Left ventricle myocardium superior (tissue), 1 donor: Measurements from ENCODE around the gene BLOC1S4. TPM values are rescaled to one million over a fixed set of nuclear protein-coding genes. Genes with fewer than 3 reads are reported as not detected.
"Not testable (repeated sequence)": the region's sequence is repeated elsewhere in the genome, so short reads cannot be mapped to it uniquely, and the experiment has no call there.

Experiments used
- ATAC-seq: fragments of 200-7000 bp; cut with Tn5 transposase; one replicate; pipeline ENCODE4 v1.9.1; 2020; ENCODE audit warnings: mild to moderate bottlenecking, moderate library complexity
- DNase-seq: peaks from one replicate; pipeline ENCODE4 v3.0.0-alpha.2; 2020
- intact Hi-C: fragments of 100-400 bp; cut with micrococcal nuclease; formaldehyde crosslinking; loops from one replicate; pipeline ENCODE4 v1.11.0; 2022
- long read RNA-seq: library from polyadenylated mRNA; unstranded; transcript quantifications from one replicate; pipeline ENCODE4 v2.0.0, GENCODE V29; 2021
- total RNA-seq: library from RNA; stranded (reverse); fragmentation: NEBNext Ultra II Directional; extraction: Animal tissue kit (Norgen Biotek cat#: 25700); gene quantifications from one replicate; pipeline ENCODE4 v1.2.1, GENCODE V29; 2021
- donor health status: DM: no; HTN: yes; CAD: no; lungs with severe emphysema.

The BLOC1S4 gene
- 7.3 TPM for total RNA-seq
- long read RNA-seq, transcript BLOC1S4-201 (1 exons, 1,617 nt): major isoform, 30 of 30 reads
- long read RNA-seq, partial matches to known transcripts: 0 of 30 reads
- long read RNA-seq, other reads (novel, unspliced or antisense): 0 of 30 reads

GRCh38 chr4:6716018-6716911 is at the start of gene BLOC1S4:
TSS of gene BLOC1S4 (plus strand) at chr4:6716174. CDS start at chr4:6716210, 36 bp downstream.
- ATAC-seq (peak; percentile 94), DNase-seq (peak; percentile 95)
- intact Hi-C loops: loop anchor here (5.0 kb wide), 1 partner anchor 156 kb away; no protein-coding TSS in a partner anchor

GRCh38 chr4:6668391-6668790 is 47.6 kb upstream of the BLOC1S4 start:
- no peak for ATAC-seq
- intact Hi-C loops: no loop called here

GRCh38 chr4:6671648-6672047 is 44.3 kb upstream of the BLOC1S4 start:
- ATAC-seq (no peak), DNase-seq (no peak)
- intact Hi-C loops: no loop called here

More at GRCh38 chr4:6668391-6668790, 47.6 kb upstream of the BLOC1S4 start:
- DNase-seq: no peak

- no peak for DNase-seq
Observed at GRCh38 chr4:6672131-6672530, 43.8 kb upstream of the BLOC1S4 start.

GRCh38 chr4:6672541-6673190 is 43.3 kb upstream of the BLOC1S4 start:
- intact Hi-C loops, ATAC-seq, DNase-seq: not testable (repeated sequence)

More at GRCh38 chr4:6672131-6672530, 43.8 kb upstream of the BLOC1S4 start:
- no peak for ATAC-seq
- intact Hi-C loops: no loop called here

GRCh38 chr4:6673191-6673659 is 42.7 kb upstream of the BLOC1S4 start:
- ATAC-seq: peak; percentile 44
- intact Hi-C loops, DNase-seq: not testable (repeated sequence)

- DNase-seq (peak; percentile 96), ATAC-seq (peak; percentile 96)
- intact Hi-C loops: no loop called here
Observed at GRCh38 chr4:6673660-6674499, 42.1 kb upstream of the BLOC1S4 start.

- intact Hi-C loops: no loop called here
- DNase-seq (no peak), ATAC-seq (no peak)
Observed at GRCh38 chr4:6674500-6675149, 41.3 kb upstream of the BLOC1S4 start.

GRCh38 chr4:6676722-6677558 is 39.0 kb upstream of the BLOC1S4 start:
- intact Hi-C loops: no loop called here
- DNase-seq (no peak), ATAC-seq (no peak)

- DNase-seq: no peak
- ATAC-seq: no peak
- intact Hi-C loops: no loop called here
Observed at GRCh38 chr4:6680372-6681034, 35.5 kb upstream of the BLOC1S4 start.

GRCh38 chr4:6681191-6681590 is 34.8 kb upstream of the BLOC1S4 start:
- intact Hi-C loops: no loop called here
- ATAC-seq (no peak), DNase-seq (no peak)

GRCh38 chr4:6682862-6683590 is 32.9 kb upstream of the BLOC1S4 start:
- intact Hi-C loops: no loop called here
- ATAC-seq: no peak
- DNase-seq: no peak

- DNase-seq: no peak
- no peak for ATAC-seq
Observed at GRCh38 chr4:6684656-6685055, 31.3 kb upstream of the BLOC1S4 start.

GRCh38 chr4:6686104-6686787 is 29.7 kb upstream of the BLOC1S4 start:
- DNase-seq (no peak), ATAC-seq (no peak)

More at GRCh38 chr4:6684656-6685055, 31.3 kb upstream of the BLOC1S4 start:
- intact Hi-C loops: no loop called here

GRCh38 chr4:6687947-6688878 is 27.8 kb upstream of the BLOC1S4 start:
- DNase-seq (no peak), ATAC-seq (no peak)
- intact Hi-C loops: no loop called here

More at GRCh38 chr4:6686104-6686787, 29.7 kb upstream of the BLOC1S4 start:
- intact Hi-C loops: no loop called here
